GM19239 (cell line): Measurements from ENCODE around the gene EXT2.

Experiments
- DNase-seq: peaks from one replicate; pipeline ENCODE4 v3.0.0; 2011; ENCODE audit warnings: low spot score; ENCODE audit not compliant: insufficient read length
- FAIRE-seq: peaks from 2 replicates; lab custom pipeline; 2011; peaks lifted over from hg19 to GRCh38; lab: Jason Lieb, UNC

EXT2 gene

DNA sequence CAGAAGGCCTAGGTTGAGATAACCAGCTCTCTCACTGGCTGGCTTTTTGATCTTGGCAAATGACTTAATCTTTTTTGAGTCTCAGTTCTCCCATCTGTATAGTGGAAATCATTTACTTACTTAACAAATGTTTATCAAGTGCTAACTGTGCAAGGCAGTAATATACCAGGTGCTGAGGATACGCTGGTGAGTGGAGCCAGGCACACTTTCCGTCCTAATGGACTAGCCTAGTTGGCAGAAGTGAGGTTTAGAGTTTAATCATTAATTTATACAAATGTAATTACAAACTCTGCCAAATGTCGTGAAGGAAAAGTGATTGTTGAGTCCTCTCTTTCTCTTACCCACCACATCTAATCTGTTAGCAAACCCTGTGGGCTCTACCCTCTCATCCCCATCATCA, 33.3 kb downstream of the EXT2 start:
- DNase-seq (no peak), FAIRE-seq (no peak)

DNA sequence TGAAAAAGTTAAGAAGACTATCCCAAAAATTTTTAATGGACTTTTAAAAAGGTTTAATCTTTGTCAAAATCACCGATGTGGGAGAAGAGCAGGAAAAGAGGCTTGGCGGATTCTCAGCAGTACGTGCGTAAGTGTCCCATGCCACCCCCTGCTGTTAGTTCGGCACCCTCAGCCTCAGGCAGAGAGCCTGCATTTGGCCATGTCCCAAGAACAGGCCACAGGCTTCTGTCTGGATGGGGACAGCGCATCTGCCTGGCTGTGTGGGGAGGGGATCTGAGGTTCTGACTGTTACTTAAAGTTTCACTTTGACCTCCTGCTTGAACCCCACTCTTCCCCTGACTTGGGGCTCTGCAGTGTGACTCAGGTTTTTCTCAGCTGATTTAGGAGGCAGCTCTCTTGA, 35.3 kb downstream of the EXT2 start:
- FAIRE-seq (no peak), DNase-seq (no peak)

DNA sequence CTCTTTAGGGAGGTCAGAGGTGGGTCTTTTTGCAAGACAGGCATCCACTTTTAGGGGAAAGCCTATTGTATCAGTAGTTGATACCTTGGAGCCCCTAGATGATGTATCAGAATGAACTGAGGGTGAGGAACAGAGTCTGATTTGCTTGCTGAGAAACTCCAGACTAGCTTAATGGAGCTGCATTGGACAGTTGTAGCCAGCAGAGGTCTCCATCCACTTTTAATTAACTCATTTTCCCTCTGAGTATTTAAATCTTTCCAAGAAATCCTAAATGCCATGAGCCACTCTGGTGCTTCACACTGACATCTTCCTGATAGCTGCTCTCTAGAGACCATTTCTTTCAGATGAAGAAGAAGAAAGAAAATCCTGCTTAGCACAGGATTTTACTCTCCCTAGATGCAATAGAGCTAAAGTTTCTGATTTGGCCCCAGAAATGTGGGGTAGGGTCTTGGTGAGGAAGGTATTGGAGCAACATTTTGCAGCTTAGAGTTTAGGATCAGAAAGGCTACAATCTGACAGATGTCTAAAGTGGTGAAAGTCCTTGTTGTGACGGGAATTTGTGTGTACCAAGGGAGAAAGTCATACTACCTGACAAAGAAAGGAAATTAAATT, 38.0 kb downstream of the EXT2 start:
- no peak for FAIRE-seq
- no peak for DNase-seq

DNA sequence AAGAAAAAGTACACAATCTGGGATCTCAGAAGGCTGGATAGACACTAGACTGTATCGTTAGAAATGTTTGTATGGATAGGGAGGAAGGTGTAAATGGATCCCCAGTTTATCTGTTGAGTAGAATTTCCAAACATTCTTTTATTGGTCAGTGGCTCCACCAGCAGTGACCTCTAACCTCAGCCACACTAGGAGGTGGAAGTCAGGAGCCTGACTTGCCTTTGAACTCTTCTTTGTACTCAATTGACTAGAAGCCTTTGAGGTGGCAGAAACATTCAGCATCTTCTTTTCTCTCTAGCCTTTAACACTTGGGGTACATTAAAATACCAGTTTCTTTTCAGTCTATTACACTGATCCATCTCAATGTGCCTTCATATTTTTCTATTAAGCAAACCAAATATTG, 39.1 kb downstream of the EXT2 start:
- FAIRE-seq (no peak), DNase-seq (no peak)

DNA sequence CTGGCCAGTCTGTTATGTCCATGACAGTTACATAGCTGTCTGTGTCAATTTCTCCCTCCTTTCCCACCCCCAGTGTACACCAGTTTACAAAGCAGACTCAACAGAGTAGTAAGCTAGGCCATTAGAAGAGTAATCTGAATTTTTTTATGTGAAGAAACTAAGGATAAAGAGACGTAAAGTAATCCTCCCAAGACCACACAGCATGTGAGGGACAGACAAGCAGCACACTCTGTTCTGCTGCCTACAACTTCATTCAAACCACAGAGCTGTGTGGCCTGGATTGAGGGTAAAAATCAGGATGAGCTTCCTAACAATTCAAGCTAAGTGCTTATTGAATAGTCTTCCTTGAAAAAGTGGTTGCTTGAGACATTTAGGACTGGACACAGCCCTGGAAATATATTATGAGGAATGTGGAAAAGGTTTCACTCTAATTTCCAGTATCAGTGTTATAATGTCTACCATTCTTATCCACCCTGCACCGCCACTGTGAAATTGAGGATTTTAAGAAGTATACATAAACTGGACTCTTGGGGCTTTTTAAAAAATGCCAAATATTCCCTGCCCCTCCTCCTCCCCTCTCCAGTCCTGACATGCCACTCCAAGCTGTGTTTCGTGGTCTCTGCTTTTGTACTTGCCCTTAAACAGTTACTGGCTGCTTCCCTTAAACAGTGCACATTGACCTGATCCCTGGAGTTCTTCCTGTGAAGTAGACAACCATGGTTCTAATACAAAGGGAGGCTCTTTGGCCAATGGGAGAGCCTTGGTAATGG, 40.9 kb downstream of the EXT2 start:
- no peak for DNase-seq

DNA sequence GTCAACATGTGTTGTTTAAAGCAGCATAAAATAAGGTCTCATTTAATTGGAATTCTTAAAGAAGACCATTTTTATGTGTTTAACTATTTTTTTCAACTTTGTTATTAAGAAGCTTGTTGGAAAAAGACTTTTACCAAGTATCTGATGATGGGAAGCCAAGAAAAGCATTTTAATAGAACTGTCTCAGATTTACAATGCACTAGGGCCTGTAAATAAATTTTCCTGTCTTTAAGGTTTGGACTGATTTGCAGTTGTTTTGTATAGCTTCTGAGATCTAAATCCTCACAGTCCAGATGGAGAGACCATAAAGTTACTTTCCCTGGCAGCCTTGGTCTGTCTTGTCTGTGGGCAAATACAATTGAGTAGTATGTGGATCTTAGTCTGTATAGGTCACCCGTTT, 41.6 kb downstream of the EXT2 start:
- FAIRE-seq (no peak), DNase-seq (no peak)

More for the DNA sequence above, 40.9 kb downstream of the EXT2 start:
- FAIRE-seq, result no peak

DNA sequence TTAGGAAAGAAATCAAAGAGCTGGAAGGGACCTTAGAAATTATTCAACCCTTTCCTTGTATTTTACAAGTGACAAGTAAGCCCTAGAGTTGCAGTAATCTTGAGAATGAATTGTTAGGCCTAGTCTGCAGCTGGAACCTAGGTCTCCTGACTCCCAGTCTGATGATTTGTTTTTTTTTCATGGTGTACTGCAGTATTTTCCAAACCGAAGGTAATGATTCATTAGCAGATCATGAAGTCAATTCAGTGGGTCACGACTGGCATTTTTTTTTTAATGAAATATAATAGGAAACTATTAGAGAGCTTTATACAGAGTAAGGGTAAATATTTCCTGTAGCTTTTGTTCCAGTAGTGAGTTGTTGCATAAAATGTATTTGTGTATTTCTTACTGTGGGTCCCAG, 42.8 kb downstream of the EXT2 start:
- DNase-seq (no peak), FAIRE-seq (no peak)

DNA sequence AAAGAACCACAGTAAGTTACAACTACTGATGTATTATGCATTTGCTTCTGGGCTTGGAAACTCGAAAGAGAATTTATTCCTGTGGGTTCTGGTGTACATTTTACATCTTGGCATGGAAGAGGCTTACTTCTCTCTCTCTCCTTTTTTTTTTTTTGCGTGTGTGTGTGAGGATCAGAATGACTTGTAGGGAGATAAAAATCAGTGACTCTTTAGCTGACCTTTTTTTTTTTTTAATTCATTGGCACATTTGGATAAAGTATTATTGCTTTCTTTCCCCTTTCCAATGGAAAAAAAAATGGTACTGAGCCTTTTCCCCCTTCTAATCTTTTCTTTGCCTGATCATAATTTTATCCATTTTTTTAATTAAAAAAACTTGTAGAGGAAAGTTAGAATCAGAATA, 43.5 kb downstream of the EXT2 start:
- DNase-seq, result no peak
- no peak for FAIRE-seq

DNA sequence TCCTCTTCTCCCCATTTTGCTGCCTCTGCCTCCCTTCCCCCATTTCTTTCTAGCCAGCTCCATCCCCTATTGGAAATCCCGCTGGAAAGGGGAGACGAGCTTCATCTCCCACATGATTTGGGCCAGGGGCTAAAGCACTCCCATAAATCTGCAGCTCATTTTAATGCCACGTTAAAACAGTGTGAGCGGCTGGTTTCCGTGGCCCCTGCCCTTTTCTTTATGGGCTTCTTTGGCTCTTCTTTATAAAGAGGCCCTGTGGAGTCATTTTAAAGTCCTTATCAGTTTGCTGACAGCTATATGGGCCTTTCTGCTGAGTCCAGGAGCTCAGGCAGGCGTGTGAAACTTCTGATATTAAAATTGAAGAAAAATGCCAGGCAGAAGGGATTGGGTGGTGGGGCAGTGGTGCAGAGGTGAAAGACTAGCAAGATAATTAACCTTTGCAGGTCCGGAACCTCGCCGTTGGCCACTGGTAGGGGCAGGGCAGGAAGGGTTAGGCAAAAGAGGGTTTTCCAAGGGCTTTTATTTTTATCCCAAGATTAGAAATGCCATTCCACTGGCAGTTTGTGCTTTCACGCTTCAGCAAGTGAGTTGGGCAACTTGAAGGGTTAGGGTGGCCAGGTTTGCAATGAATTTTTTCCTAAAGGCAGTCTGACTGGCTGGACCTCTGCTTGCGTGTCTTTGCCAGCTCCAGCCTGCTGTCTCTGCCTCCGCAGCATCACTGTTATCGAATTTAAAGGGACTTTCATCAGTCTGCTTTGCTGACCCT, 44.3 kb downstream of the EXT2 start:
- FAIRE-seq (no peak), DNase-seq (no peak)

DNA sequence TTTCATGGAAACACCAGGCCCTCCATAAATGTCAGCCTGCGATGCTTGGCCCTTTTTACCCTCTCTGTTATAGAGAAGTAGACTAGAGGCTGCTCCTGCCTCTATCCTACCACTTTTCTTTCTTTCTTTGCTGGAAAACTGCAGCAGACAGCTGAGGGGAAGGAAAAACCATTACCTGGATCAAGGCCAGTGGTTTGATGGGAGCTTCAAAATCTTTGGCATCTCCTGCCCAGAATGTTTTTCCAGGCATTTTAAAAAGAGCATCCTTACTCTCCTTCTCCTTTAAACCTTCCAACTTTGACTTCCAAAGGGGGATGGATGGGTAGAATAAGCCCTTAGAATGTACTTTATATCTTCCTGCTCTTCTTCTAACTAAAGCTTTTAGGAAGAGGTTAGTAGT, 44.9 kb downstream of the EXT2 start:
- FAIRE-seq, result no peak
- DNase-seq, result no peak

DNA sequence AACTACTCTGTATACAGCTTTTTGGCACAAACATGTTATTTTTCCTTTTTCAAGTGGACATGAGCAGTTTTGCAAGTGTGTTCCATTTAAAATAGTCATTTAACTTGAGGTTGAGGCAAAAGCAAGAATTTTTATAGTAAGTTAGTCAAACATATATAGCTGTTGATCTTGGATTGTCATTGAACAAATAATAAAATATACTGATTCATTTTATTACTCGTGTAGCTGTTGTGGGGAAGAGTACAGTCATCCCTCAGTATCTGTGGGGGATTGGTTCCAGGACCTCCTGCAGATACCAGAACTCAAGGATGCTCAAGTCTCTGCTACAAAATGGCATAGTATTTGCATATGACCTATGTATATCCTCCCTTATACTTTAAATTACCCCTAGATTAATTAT, 45.3 kb downstream of the EXT2 start:
- no peak for DNase-seq
- no peak for FAIRE-seq

DNA sequence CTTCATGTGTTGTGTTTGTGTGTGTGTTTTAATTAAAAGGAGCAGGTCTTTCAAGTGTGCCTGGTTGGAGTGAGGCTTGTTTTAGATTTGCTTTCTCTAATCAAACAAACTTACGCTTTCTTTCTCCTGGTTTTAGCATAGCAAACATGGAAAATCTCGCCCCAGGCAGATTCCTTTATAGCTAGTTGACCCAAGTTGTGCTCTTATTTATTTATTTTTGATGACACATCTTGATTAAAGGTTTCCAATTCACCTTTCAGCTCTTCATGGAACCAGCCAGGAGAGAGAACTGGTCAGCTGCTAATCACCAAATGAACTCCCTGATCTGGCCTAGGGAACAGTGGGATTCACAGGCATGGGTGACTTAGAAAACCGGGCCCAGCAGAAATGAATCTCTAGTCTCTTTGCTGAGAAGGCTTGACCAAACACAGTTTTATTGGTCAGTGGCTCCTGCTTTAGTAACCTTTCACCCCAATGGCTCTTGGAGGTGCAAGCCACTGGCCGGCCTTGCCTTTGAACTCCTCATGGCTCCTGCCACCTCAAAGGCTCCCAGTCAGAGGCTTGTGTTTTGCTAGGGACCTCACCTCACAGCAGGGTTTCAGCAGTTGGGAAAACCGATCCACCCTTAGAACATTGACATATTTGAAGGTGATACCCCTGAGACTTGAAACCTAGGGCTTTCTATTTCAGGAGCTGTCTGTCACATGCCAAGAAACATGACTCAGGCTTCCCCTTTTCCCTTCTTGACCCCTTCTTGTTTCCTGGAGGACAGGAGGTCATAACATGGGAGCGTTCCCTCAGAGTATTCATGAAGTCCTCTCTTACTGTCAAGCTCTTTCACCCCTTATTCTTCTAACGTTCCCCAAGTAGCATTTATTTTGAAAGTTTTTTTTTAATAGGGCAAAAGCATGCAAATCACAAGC, 48.8 kb downstream of the EXT2 start:
- FAIRE-seq, result peak; percentile 11
- DNase-seq, result no peak

DNA sequence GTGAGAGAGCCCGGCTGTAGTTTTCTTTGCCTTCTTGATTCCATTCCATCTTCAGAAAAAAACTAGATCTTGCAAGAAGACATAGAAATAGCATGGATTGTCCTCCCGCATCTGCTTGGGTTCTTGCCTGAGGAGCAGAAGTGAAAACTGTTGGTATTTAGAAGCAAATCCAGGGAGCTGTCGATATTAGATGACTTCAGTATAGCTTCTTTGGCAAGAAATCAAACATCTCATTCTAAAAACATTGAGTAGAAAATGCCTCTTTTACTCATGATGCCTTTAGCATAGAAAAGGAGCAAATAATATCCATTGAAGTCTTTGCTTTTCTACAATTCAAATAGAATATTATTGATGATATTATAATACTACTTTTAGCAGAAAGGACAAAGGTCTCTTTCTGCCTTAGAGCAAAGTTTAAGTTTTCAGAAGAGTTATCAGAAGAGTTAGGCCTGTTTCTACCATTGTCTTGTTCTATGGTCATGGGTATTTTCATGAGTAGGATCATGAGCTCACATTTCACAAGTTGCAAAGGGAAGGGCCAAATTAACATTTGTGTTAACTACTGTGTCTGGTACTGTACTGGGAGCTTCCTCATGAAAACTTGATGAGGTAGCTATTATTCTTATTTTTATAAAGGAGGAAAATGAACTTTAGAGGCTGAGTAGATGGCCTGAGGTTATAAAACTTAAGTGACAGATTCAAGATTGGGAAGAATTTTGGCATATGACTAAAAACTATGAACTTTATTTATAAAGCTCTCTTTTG, 49.7 kb downstream of the EXT2 start:
- DNase-seq (no peak), FAIRE-seq (no peak)

DNA sequence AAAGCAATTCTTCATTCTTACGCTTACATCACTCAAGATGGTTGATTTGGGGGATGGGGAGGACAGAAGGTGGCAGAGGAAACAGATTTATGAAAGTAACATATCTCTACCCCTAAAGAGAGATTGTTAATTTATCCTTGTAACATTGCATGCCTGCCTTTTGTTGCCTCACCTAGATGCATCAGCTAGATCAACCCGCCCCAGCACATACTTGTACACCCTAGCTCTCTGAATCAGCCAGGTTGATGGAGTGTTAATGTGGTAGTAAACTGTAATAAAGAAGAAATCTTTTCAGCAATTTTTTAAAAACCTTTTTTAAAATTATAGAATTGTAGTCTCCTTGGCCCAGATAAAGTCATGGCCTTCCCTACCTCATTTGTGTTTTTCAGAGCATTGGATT, 51.5 kb downstream of the EXT2 start:
- FAIRE-seq, result no peak
- DNase-seq, result no peak

DNA sequence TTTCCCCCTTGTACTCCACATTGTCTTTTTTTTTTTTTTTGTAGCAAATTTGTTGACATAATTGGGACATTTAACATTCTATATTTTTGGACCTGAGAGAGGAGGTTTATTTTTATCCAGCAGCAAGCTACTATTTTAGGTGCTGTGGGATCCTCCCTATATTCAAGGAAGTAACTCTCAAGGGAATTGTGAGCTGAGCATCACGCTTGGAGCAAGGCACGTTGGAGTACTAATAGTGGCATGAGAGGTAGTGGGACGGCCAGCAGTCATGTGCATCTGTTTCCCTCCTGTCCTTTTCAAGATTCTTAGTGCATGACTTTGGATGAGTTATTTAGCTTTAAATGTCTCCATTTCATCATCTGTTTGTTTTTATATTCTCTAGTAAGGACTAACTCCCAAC, 52.3 kb downstream of the EXT2 start:
- FAIRE-seq, result no peak
- no peak for DNase-seq

DNA sequence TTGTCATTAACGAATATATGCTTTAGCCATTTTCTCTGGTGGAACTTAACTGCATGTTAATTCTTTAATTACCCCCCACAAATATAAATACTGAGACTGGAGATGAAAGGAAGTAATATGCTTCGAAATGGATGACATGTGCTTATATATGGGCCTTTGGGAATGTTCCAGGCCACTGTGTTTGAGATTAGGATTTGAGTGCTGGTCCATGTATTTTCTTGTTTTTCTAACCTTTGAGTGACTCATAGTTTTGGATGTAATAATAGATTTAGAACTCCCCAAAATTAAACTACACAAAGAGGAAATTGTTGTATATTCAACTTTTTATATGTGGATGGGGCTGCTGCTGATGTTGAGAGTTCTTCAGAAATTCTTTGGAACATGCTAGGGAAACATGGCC, 54.2 kb downstream of the EXT2 start:
- DNase-seq (no peak), FAIRE-seq (no peak)

DNA sequence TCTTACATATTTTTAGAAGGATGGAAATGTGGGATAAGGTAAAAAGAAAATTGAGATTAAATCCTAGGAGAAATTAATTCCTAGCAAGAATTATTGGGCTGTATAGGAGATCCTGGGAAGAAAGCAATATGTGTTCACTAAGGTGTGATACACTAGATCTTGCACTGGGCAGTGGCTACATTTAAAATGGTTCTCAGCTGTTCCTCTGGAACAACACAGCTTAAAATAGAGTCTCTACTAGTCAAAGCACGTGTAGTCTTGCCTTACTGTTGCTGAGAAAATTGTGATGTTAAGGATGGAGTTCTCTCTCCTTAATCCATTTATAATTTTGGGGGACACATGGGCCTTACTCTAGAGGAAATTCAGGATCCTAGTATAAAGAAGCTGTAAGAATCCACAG, 54.9 kb downstream of the EXT2 start:
- DNase-seq (no peak), FAIRE-seq (no peak)

DNA sequence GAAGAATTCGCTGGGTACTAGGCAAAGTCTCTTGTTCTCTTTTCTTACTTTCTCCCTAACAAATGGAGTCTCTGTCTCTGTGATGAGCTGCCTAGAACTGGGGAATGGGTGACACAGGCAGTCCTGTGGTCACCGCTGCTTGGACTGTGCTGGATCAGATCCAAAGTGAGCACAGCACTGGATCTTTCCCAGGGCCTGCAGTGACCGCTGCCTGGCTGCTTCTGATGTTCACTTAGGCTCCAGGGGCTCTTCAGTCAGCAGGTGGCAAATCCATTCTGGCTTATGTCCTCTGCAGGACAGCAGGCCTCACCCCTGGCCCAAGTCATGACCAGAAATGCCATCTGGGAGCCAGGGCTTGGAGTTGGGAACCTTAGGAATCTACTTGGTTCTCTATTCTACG, 61.5 kb downstream of the EXT2 start:
- no peak for DNase-seq
- no peak for FAIRE-seq

DNA sequence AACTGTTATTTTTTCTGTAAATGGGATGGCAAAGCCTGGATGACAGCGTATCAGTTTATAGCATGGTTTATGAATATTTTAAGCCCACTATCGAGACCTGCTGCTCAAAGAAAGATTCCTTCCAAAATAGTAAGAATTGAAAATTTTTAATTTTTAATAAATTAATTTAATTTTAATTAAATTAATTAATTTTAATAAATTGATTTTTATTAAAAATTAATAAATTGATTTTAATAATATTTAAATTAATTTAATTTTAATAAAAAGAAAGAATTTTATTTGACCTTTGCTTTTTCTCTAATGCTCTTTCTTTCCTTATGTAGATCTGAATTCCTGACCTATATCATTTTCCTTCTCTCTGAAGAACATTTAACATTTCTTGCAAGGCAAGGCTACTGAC, 62.9 kb downstream of the EXT2 start:
- FAIRE-seq (no peak), DNase-seq (no peak)
